GM12865 (cell line): ENCODE data around the gene STH.
"Not testable (repeated sequence)": the region's sequence is repeated elsewhere in the genome, so short reads cannot be mapped to it uniquely, and the experiment has no call there.

Experiments
- DNase-seq: peaks from one replicate; pipeline ENCODE4 v3.0.0; 2010; ENCODE audit warnings: low read depth
- H3K4me3 ChIP-seq: 2 replicates; pipeline ENCODE4 v1.5.1; 2011; ENCODE audit warnings: mild to moderate bottlenecking, low read depth, low read length, control low read depth
- CTCF ChIP-seq: IDR thresholded peaks from 2 replicates; pipeline ENCODE4 v1.5.1; 2011; ENCODE audit warnings: low read length, control low read depth, low read depth, inconsistent platforms; ENCODE audit not compliant: insufficient read depth; ENCODE audit errors: missing control alignments

Gene STH

GRCh38 chr17:46020023-46020761 is 21.1 kb downstream of the STH start:
- no peak for TF ChIP-seq CTCF
- peak; percentile 80 for DNase-seq
- no peak overlapping the region for H3K4me3 ChIP-seq

GRCh38 chr17:46020998-46021397 is 21.9 kb downstream of the STH start:
- H3K4me3 ChIP-seq, result no peak overlapping the region
- no peak for TF ChIP-seq CTCF
- no peak for DNase-seq

GRCh38 chr17:46023366-46023765 is 24.3 kb downstream of the STH start:
- not testable (repeated sequence) for H3K4me3 ChIP-seq, DNase-seq

GRCh38 chr17:46023783-46024388 is 24.8 kb downstream of the STH start:
- DNase-seq, result no peak
- no peak for TF ChIP-seq CTCF
- no peak overlapping the region for H3K4me3 ChIP-seq

- TF ChIP-seq CTCF, result no peak
- H3K4me3 ChIP-seq, result no peak overlapping the region
- DNase-seq, result no peak
These were observed 25.5 kb downstream of the STH start for GRCh38 chr17:46024590-46024989.

- TF ChIP-seq CTCF, result no peak
- H3K4me3 ChIP-seq, result no peak overlapping the region
- no peak for DNase-seq
These were observed 26.0 kb downstream of the STH start for GRCh38 chr17:46025060-46025459.

- no peak for TF ChIP-seq CTCF
- DNase-seq, result no peak
- no peak overlapping the region for H3K4me3 ChIP-seq
These were observed 26.6 kb downstream of the STH start for GRCh38 chr17:46025510-46026165.
